Ishikawa (cell line): ENCODE measurements around the gene SEMA4A.

Experiments
- CEBPB ChIP-seq: IDR thresholded peaks from 2 replicates; pipeline ENCODE4 v1.6.1; 2012
- CREB1 ChIP-seq: IDR thresholded peaks from 2 replicates; pipeline ENCODE4 v1.6.1; 2012; ENCODE audit warnings: low read depth
- EGR1 ChIP-seq: IDR thresholded peaks from 2 replicates; pipeline ENCODE4 v1.6.1; 2012
- EP300 ChIP-seq: IDR thresholded peaks from 2 replicates; pipeline ENCODE4 v1.6.1; 2012; ENCODE audit warnings: borderline replicate concordance
- FOXM1 ChIP-seq: IDR thresholded peaks from 2 replicates; pipeline ENCODE4 v1.6.1; 2012; ENCODE audit warnings: low read depth, borderline replicate concordance
- MAX ChIP-seq: IDR thresholded peaks from 2 replicates; pipeline ENCODE4 v1.6.1; 2012
- NFIC ChIP-seq: IDR thresholded peaks from 2 replicates; pipeline ENCODE4 v1.6.1; 2012
- RAD21 ChIP-seq: IDR thresholded peaks from 2 replicates; pipeline ENCODE4 v1.6.1; 2012; ENCODE audit warnings: low read depth
- TAF1 ChIP-seq: IDR thresholded peaks from 2 replicates; pipeline ENCODE4 v1.6.1; 2012; ENCODE audit warnings: low read depth, mild to moderate bottlenecking
- TCF12 ChIP-seq: IDR thresholded peaks from 2 replicates; pipeline ENCODE4 v1.6.1; 2012; ENCODE audit warnings: low read depth
- TEAD4 ChIP-seq: IDR thresholded peaks from 2 replicates; pipeline ENCODE4 v1.6.1; 2012
- USF1 ChIP-seq: IDR thresholded peaks from 2 replicates; pipeline ENCODE4 v1.6.1; 2012
- YY1 ChIP-seq: IDR thresholded peaks from 2 replicates; pipeline ENCODE4 v1.6.1; 2012; ENCODE audit warnings: low read depth
- ZBTB7A ChIP-seq: IDR thresholded peaks from 2 replicates; pipeline ENCODE4 v1.6.1; 2012; ENCODE audit warnings: low read depth
- TF ChIP-seq, protein P1 (sequence below): IDR thresholded peaks from 2 replicates; pipeline ENCODE4 v1.6.1; 2012; ENCODE audit warnings: low read depth, mild to moderate bottlenecking

Gene SEMA4A

DNA sequence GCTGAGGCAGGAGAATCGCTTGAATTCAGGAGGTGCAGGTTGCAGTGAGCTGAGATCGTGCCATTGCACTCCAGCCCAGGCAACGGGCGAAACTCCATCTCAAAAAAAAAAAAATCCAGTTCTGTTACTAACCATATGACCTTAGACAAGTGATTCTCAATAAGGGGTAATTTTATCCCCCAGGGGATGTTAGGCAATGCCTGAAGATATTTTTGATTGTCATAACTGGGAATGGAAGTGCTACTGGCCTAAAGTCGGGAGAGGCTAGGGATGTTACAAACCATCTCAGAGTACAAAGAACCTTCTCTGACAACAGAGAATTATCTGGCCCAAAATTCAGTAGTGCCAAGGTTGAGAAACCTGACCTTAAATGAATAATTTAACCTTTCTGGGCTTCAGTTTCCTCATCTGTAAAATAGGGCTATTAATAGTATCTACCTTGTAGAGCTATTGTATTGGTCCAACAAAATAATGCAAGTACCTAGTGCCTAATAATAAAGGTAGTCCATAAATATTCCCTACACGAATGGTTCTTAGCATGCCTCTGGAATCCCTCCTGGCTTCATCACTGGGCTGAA is 44.6 kb upstream of the SEMA4A start:
- TF ChIP-seq NFIC (no peak), CREB1 (no peak), USF1 (no peak), FOXM1 (no peak), TEAD4 (no peak), ZBTB7A (no peak), RAD21 (no peak), EP300 (no peak), EGR1 (no peak), MAX (no peak), TAF1 (no peak), CEBPB (no peak), YY1 (no peak)
- TF ChIP-seq, protein P1, sequence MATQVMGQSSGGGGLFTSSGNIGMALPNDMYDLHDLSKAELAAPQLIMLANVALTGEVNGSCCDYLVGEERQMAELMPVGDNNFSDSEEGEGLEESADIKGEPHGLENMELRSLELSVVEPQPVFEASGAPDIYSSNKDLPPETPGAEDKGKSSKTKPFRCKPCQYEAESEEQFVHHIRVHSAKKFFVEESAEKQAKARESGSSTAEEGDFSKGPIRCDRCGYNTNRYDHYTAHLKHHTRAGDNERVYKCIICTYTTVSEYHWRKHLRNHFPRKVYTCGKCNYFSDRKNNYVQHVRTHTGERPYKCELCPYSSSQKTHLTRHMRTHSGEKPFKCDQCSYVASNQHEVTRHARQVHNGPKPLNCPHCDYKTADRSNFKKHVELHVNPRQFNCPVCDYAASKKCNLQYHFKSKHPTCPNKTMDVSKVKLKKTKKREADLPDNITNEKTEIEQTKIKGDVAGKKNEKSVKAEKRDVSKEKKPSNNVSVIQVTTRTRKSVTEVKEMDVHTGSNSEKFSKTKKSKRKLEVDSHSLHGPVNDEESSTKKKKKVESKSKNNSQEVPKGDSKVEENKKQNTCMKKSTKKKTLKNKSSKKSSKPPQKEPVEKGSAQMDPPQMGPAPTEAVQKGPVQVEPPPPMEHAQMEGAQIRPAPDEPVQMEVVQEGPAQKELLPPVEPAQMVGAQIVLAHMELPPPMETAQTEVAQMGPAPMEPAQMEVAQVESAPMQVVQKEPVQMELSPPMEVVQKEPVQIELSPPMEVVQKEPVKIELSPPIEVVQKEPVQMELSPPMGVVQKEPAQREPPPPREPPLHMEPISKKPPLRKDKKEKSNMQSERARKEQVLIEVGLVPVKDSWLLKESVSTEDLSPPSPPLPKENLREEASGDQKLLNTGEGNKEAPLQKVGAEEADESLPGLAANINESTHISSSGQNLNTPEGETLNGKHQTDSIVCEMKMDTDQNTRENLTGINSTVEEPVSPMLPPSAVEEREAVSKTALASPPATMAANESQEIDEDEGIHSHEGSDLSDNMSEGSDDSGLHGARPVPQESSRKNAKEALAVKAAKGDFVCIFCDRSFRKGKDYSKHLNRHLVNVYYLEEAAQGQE, result no peak

GRCh38 chr1:156110252-156110651 is 43.1 kb upstream of the SEMA4A start:
- TF ChIP-seq, protein P1, result no peak
- TF ChIP-seq ZBTB7A (no peak), EGR1 (no peak), NFIC (no peak), TEAD4 (no peak), EP300 (no peak), TAF1 (no peak), CREB1 (no peak), RAD21 (no peak), CEBPB (no peak), FOXM1 (no peak), YY1 (no peak)

- TF ChIP-seq TEAD4, result no peak
- 0 out of 2 replicates have a peak, but pooled peaks have one; percentile 7 for TF ChIP-seq NFIC
Observed at GRCh38 chr1:156111355-156111962, 41.9 kb upstream of the SEMA4A start.

GRCh38 chr1:156112276-156113137 is 40.9 kb upstream of the SEMA4A start:
- TF ChIP-seq EP300, result no peak
- no peak for TF ChIP-seq FOXM1
- TF ChIP-seq TEAD4, result no peak
- TF ChIP-seq CEBPB, result no peak
- TF ChIP-seq MAX, result no peak
- no peak for TF ChIP-seq TAF1
- TF ChIP-seq YY1, result no peak
- TF ChIP-seq, protein P1, result no peak
- TF ChIP-seq USF1, result no peak
- no peak for TF ChIP-seq EGR1
- TF ChIP-seq ZBTB7A, result no peak
- no peak for TF ChIP-seq CREB1
- TF ChIP-seq NFIC, result no peak
- TF ChIP-seq RAD21, result no peak
- TF ChIP-seq TCF12, result no peak
